ENCODE measurements around the gene KLF7.
A peak's percentile ranks its signal among the peaks of the same experiment; 100 is the strongest.

KLF7 gene

GRCh38 chr2:207184348-207184747 is 18.6 kb upstream of the KLF7 start:
- DNase-seq, result no peak
- CTCF ChIA-PET, result no interaction called here
- WGBS (ENCODE audit: insufficient coverage), result 100% methylated on average over 2 of the region's 2 CpGs
- Histone ChIP-seq H3K4me3 (ENCODE audit: control insufficient read depth in 1 of 7, extremely low read depth in 1 of 7, insufficient read depth in 4 of 7, low read depth in 2 of 7, low read length in 6 of 7) (no peak overlapping the region), H3K4me1 (ENCODE audit: control extremely low read depth in 1 of 4, control insufficient read depth in 4 of 4, insufficient read depth in 4 of 4, low read length in 3 of 4) (no peaks in the 10 kb centered on the region), H3K9me3 (ENCODE audit: control extremely low read depth in 1 of 5, control insufficient read depth in 4 of 5, insufficient read depth in 2 of 5, low read depth in 1 of 5, low read length in 4 of 5) (peaks cover 0 to 9% (median 2%) of the 10 kb centered on the region in 5 experiments), H3K36me3 (ENCODE audit: control insufficient read depth in 4 of 4, insufficient read depth in 4 of 4, low read length in 3 of 4) (no peaks in the 10 kb centered on the region), H3K27me3 (replicated peaks in 2 of 5; ENCODE audit: control insufficient read depth in 4 of 5, insufficient read depth in 5 of 5, low read length in 4 of 5) (no peaks in the 10 kb centered on the region), H3K27ac (ENCODE audit: insufficient read depth in 1 of 2, low read depth in 1 of 2, low read length in 2 of 2, poor library complexity in 1 of 2, severe bottlenecking in 2 of 2) (no peak overlapping the region)
- POLR2A ChIA-PET, result no interaction called here

DNA sequence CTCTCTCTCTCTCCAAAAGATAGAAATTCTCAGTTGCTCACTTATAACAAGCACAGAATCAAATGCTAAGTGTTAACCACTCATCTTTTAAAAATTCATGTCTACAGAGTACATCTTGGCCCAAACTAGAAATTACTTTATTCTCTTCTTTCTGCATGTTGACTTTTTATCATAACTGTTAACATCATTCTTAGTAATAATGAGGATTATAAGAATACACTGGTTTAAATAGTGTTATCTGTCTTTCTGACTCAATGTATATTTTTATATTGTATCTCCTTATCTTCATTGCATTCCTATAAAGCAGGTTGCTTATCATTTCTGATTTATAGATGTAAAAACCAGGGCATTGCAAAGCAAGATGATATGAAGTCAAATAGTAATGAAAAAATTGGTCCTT is 17.8 kb upstream of the KLF7 start:
- H3K27ac ChIP-seq (ENCODE audit: insufficient read depth in 1 of 2, low read depth in 1 of 2, low read length in 2 of 2, poor library complexity in 1 of 2, severe bottlenecking in 2 of 2), result no peak overlapping the region
- no peaks in the 10 kb centered on the region for H3K27me3 ChIP-seq (replicated peaks in 2 of 5; ENCODE audit: control insufficient read depth in 4 of 5, insufficient read depth in 5 of 5, low read length in 4 of 5)
- no peaks in the 10 kb centered on the region for H3K4me1 ChIP-seq (ENCODE audit: control extremely low read depth in 1 of 4, control insufficient read depth in 4 of 4, insufficient read depth in 4 of 4, low read length in 3 of 4)
- no peaks in the 10 kb centered on the region for H3K36me3 ChIP-seq (ENCODE audit: control insufficient read depth in 4 of 4, insufficient read depth in 4 of 4, low read length in 3 of 4)
- H3K4me3 ChIP-seq (ENCODE audit: control insufficient read depth in 1 of 7, extremely low read depth in 1 of 7, insufficient read depth in 4 of 7, low read depth in 2 of 7, low read length in 6 of 7), result no peak overlapping the region
- peaks cover 0 to 9% (median 2%) of the 10 kb centered on the region in 5 experiments for H3K9me3 ChIP-seq (ENCODE audit: control extremely low read depth in 1 of 5, control insufficient read depth in 4 of 5, insufficient read depth in 2 of 5, low read depth in 1 of 5, low read length in 4 of 5)
- ChIA-PET CTCF (no interaction called here), POLR2A (no interaction called here)
- no peak for DNase-seq

DNA sequence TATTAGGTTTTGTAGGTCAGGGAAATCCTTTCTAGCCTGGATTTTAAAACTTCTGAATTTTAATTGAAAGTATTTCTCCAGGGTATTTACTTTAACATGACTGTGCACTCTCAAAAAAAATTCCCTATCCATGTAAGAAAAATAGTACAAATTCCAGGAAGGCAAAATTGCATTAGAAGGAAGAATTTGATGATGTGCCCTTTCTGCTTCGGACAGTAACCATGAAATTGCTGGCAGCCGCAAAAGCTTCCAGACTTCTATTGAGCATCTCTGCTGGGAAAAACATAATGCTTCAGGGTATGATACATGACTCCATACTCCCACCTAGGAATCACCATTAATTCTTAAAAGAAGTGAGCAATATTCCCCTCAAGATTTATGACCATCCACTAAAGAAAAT is 17.2 kb upstream of the KLF7 start:
- no CpG with 5 or more reads among the region's 2 CpGs for WGBS (ENCODE audit: insufficient coverage)
- no peak for DNase-seq
- no peak overlapping the region for H3K27ac ChIP-seq (ENCODE audit: insufficient read depth in 1 of 2, low read depth in 1 of 2, low read length in 2 of 2, poor library complexity in 1 of 2, severe bottlenecking in 2 of 2)

DNA sequence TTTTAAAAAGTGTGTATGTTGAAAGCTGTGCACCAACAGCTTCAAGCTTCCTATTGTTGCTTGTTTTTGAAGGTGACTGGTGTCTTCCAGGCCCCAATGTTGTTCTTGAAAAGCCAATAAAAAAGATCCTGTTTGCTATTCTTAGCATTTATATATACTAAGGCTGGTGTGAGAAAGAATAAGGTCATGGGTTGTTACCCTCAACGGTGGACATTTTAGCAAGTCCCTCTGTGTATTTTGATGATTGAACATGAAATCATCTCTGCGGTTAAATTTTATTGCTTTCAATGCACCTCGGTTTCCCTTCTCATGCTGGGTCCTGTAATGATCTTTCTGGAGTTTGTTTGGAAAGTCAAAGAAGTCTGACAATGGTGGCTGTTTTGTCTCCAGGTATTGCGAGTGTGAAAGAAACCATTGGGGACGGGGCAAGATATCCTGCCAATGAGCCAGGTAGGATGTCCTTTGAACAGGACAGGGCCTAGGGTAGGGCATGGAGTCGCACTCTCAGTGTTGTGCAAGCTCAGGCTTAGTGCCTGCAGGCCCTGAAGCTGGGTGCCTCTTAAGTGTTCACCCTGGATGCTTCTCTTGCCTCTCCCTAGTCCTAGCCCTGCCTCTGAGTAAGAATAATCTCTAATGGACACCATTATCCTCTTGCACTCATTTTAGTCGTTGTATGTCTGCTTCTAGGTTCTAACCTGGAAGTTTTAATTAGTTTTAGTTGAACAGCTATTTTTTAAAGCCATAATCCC is 16.0 kb upstream of the KLF7 start:
- peaks cover 0 to 5% (median under 1%) of the 10 kb centered on the region in 5 experiments for H3K9me3 ChIP-seq (ENCODE audit: control extremely low read depth in 1 of 5, control insufficient read depth in 4 of 5, insufficient read depth in 2 of 5, low read depth in 1 of 5, low read length in 4 of 5)
- ChIA-PET CTCF (interaction anchor here (1.3 kb wide), 1 partner anchor 11 kb away, joined by 4 read pairs; no protein-coding TSS in a partner anchor), POLR2A (no interaction called here)
- DNase-seq, result no peak
- H3K4me1 ChIP-seq (ENCODE audit: control extremely low read depth in 1 of 4, control insufficient read depth in 4 of 4, insufficient read depth in 4 of 4, low read length in 3 of 4), result no peaks in the 10 kb centered on the region
- H3K36me3 ChIP-seq (ENCODE audit: control insufficient read depth in 4 of 4, insufficient read depth in 4 of 4, low read length in 3 of 4), result no peaks in the 10 kb centered on the region
- H3K27ac ChIP-seq (ENCODE audit: insufficient read depth in 1 of 2, low read depth in 1 of 2, low read length in 2 of 2, poor library complexity in 1 of 2, severe bottlenecking in 2 of 2), result no peak overlapping the region
- H3K4me3 ChIP-seq (ENCODE audit: control insufficient read depth in 1 of 7, extremely low read depth in 1 of 7, insufficient read depth in 4 of 7, low read depth in 2 of 7, low read length in 6 of 7), result no peak overlapping the region
- 98% methylated on average over 5 of the region's 7 CpGs for WGBS (ENCODE audit: insufficient coverage)
- no peaks in the 10 kb centered on the region for H3K27me3 ChIP-seq (replicated peaks in 2 of 5; ENCODE audit: control insufficient read depth in 4 of 5, insufficient read depth in 5 of 5, low read length in 4 of 5)

More for the DNA sequence above, 17.2 kb upstream of the KLF7 start:
- Histone ChIP-seq H3K27me3 (replicated peaks in 2 of 5; ENCODE audit: control insufficient read depth in 4 of 5, insufficient read depth in 5 of 5, low read length in 4 of 5) (no peaks in the 10 kb centered on the region), H3K9me3 (ENCODE audit: control extremely low read depth in 1 of 5, control insufficient read depth in 4 of 5, insufficient read depth in 2 of 5, low read depth in 1 of 5, low read length in 4 of 5) (peaks cover 0 to 9% (median 2%) of the 10 kb centered on the region in 5 experiments), H3K36me3 (ENCODE audit: control insufficient read depth in 4 of 4, insufficient read depth in 4 of 4, low read length in 3 of 4) (no peaks in the 10 kb centered on the region), H3K4me3 (ENCODE audit: control insufficient read depth in 1 of 7, extremely low read depth in 1 of 7, insufficient read depth in 4 of 7, low read depth in 2 of 7, low read length in 6 of 7) (no peak overlapping the region), H3K4me1 (ENCODE audit: control extremely low read depth in 1 of 4, control insufficient read depth in 4 of 4, insufficient read depth in 4 of 4, low read length in 3 of 4) (no peaks in the 10 kb centered on the region)
- ChIA-PET POLR2A (no interaction called here), CTCF (interaction anchor here (1.3 kb wide), 1 partner anchor 12 kb away, joined by 4 read pairs; no protein-coding TSS in a partner anchor)

DNA sequence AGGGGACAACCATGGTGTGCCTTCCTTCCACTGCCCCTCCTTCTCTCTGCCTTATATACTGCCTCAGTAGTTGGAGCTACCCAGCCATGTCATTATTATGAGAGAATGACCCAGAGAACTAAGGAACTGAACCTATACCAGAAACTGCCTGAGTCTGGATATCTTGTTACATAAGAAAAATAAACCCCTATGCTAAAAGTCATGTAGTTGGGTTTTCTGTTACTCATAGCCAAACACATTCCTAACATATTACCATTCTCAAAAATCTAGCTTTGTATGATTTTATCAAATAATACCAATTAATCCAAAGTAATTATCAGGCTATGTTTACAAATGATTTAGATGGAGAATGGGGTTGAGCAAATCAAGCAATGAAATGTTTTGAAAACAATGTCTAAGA is 15.0 kb upstream of the KLF7 start:
- ChIA-PET POLR2A (no interaction called here), CTCF (no interaction called here)
- no peak for DNase-seq
- H3K36me3 ChIP-seq (ENCODE audit: control insufficient read depth in 4 of 4, insufficient read depth in 4 of 4, low read length in 3 of 4), result no peaks in the 10 kb centered on the region
- H3K9me3 ChIP-seq (ENCODE audit: control extremely low read depth in 1 of 5, control insufficient read depth in 4 of 5, insufficient read depth in 2 of 5, low read depth in 1 of 5, low read length in 4 of 5), result no peaks in the 10 kb centered on the region
- no peaks in the 10 kb centered on the region for H3K27me3 ChIP-seq (replicated peaks in 2 of 5; ENCODE audit: control insufficient read depth in 4 of 5, insufficient read depth in 5 of 5, low read length in 4 of 5)
- no peak overlapping the region for H3K4me3 ChIP-seq (ENCODE audit: control insufficient read depth in 1 of 7, extremely low read depth in 1 of 7, insufficient read depth in 4 of 7, low read depth in 2 of 7, low read length in 6 of 7)
- H3K4me1 ChIP-seq (ENCODE audit: control extremely low read depth in 1 of 4, control insufficient read depth in 4 of 4, insufficient read depth in 4 of 4, low read length in 3 of 4), result no peaks in the 10 kb centered on the region
- no peak overlapping the region for H3K27ac ChIP-seq (ENCODE audit: insufficient read depth in 1 of 2, low read depth in 1 of 2, low read length in 2 of 2, poor library complexity in 1 of 2, severe bottlenecking in 2 of 2)

DNA sequence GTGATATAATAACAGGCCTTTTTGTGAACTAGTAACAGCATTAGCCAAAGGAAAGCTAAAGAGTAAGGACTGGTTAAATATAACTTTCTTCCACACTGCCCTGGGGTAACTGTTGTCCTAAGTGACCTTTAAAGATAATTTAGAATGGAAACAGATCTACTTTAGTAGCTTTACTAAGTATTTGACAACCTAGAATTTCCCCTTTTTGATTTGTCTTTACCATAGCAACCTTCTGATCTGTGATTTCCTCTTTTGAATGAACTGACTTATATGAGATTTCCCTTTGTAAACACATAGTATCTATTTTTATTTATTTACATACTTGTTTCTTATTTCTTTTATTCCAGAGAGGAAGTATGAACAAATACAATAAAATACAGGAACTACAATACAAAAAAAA is 10.5 kb upstream of the KLF7 start:
- Histone ChIP-seq H3K4me1 (ENCODE audit: control extremely low read depth in 1 of 4, control insufficient read depth in 4 of 4, insufficient read depth in 4 of 4, low read length in 3 of 4) (no peaks in the 10 kb centered on the region), H3K27ac (ENCODE audit: insufficient read depth in 1 of 2, low read depth in 1 of 2, low read length in 2 of 2, poor library complexity in 1 of 2, severe bottlenecking in 2 of 2) (no peak overlapping the region)
- CTCF ChIA-PET, result interaction anchor here (0.6 to 1.4 kb wide), 3 partner anchors 64 to 297 kb away, joined by 3 to 4 read pairs (median 3); no protein-coding TSS in a partner anchor

GRCh38 chr2:207173641-207174040 is 7.9 kb upstream of the KLF7 start:
- ChIA-PET POLR2A (no interaction called here), CTCF (interaction anchor here (0.9 kb wide), 1 partner anchor 66 kb away, joined by 3 read pairs; no protein-coding TSS in a partner anchor)
- H3K9me3 ChIP-seq (ENCODE audit: control extremely low read depth in 1 of 5, control insufficient read depth in 4 of 5, insufficient read depth in 2 of 5, low read depth in 1 of 5, low read length in 4 of 5), result peaks cover 0 to 2% (median 0%) of the 10 kb centered on the region in 5 experiments
- DNase-seq, result no peak
- H3K4me1 ChIP-seq (ENCODE audit: control extremely low read depth in 1 of 4, control insufficient read depth in 4 of 4, insufficient read depth in 4 of 4, low read length in 3 of 4), result no peaks in the 10 kb centered on the region
- no peak overlapping the region for H3K4me3 ChIP-seq (ENCODE audit: control insufficient read depth in 1 of 7, extremely low read depth in 1 of 7, insufficient read depth in 4 of 7, low read depth in 2 of 7, low read length in 6 of 7)
- H3K27me3 ChIP-seq (replicated peaks in 2 of 5; ENCODE audit: control insufficient read depth in 4 of 5, insufficient read depth in 5 of 5, low read length in 4 of 5), result no peaks in the 10 kb centered on the region
- H3K27ac ChIP-seq (ENCODE audit: insufficient read depth in 1 of 2, low read depth in 1 of 2, low read length in 2 of 2, poor library complexity in 1 of 2, severe bottlenecking in 2 of 2), result no peak overlapping the region
- no CpG with 5 or more reads among the region's 1 CpG for WGBS (ENCODE audit: insufficient coverage)
- H3K36me3 ChIP-seq (ENCODE audit: control insufficient read depth in 4 of 4, insufficient read depth in 4 of 4, low read length in 3 of 4), result no peaks in the 10 kb centered on the region

More for the DNA sequence above, 10.5 kb upstream of the KLF7 start:
- Histone ChIP-seq H3K27me3 (replicated peaks in 2 of 5; ENCODE audit: control insufficient read depth in 4 of 5, insufficient read depth in 5 of 5, low read length in 4 of 5) (no peaks in the 10 kb centered on the region), H3K4me3 (ENCODE audit: control insufficient read depth in 1 of 7, extremely low read depth in 1 of 7, insufficient read depth in 4 of 7, low read depth in 2 of 7, low read length in 6 of 7) (no peak overlapping the region), H3K9me3 (ENCODE audit: control extremely low read depth in 1 of 5, control insufficient read depth in 4 of 5, insufficient read depth in 2 of 5, low read depth in 1 of 5, low read length in 4 of 5) (no peaks in the 10 kb centered on the region), H3K36me3 (ENCODE audit: control insufficient read depth in 4 of 4, insufficient read depth in 4 of 4, low read length in 3 of 4) (no peaks in the 10 kb centered on the region)
- POLR2A ChIA-PET, result interaction anchor here (1.4 kb wide), 1 partner anchor 10 kb away, joined by 3 read pairs; no protein-coding TSS in a partner anchor
- DNase-seq, result peak in 2 of 3 donors; percentile 37 to 45

Measured in common myeloid progenitor, CD34-positive (primary cell).